CD14-positive monocyte (primary cell): Measurements from ENCODE around the gene AATK. TPM values are rescaled to one million over a fixed set of nuclear protein-coding genes. Genes with fewer than 3 reads are reported as not detected.

Source experiments
- DNase-seq, 3 donors: peaks; one replicate each; pipeline ENCODE4 v3.0.0-alpha.2; 2011 to 2022
- H2AFZ ChIP-seq: 2 replicates; pipeline ENCODE4 v1.6.0; 2012; ENCODE audit warnings: mild to moderate bottlenecking, low read depth, low read length, inconsistent platforms; ENCODE audit not compliant: insufficient read depth, poor library complexity, severe bottlenecking
- H3K27ac ChIP-seq, 2 donors: 1 replicate in 1 of 2; 2 replicates in 1 of 2; pipeline ENCODE4 v1.5.1; 2012 to 2013; ENCODE audit warnings: low read length in 2 of 2, control low read depth in 1 of 2, inconsistent platforms in 1 of 2, low read depth in 1 of 2, mild to moderate bottlenecking in 1 of 2
- H3K27me3 ChIP-seq, 2 donors: one replicate each; pipeline versions ENCODE4 v1.6.0 to v1.6.1; 2011 to 2013; ENCODE audit warnings: low read length in 2 of 2; ENCODE audit not compliant: control insufficient read depth in 2 of 2, insufficient read depth in 2 of 2
- H3K36me3 ChIP-seq, 2 donors: replicated peaks in 1 of 2; 1 replicate in 1 of 2; 2 replicates in 1 of 2; pipeline versions ENCODE4 v1.5.1 to v1.6.1; 2012 to 2013; ENCODE audit warnings: low read length in 2 of 2, control low read depth in 1 of 2, inconsistent platforms in 1 of 2, mild to moderate bottlenecking in 1 of 2; ENCODE audit not compliant: insufficient read depth in 2 of 2, control insufficient read depth in 1 of 2
- H3K4me1 ChIP-seq, 2 donors: 1 replicate in 1 of 2; 2 replicates in 1 of 2; pipeline versions ENCODE4 v1.5.1 to v1.6.1; 2012 to 2013; ENCODE audit warnings: low read length in 2 of 2, control low read depth in 1 of 2, inconsistent platforms in 1 of 2, mild to moderate bottlenecking in 1 of 2, moderate library complexity in 1 of 2; ENCODE audit not compliant: insufficient read depth in 2 of 2, control insufficient read depth in 1 of 2
- H3K4me2 ChIP-seq: replicated peaks from 2 replicates; pipeline ENCODE3; 2012; ENCODE audit warnings: low read length, moderate library complexity, mild to moderate bottlenecking; ENCODE audit not compliant: poor library complexity, severe bottlenecking; ENCODE audit errors: extremely low read depth
- H3K4me3 ChIP-seq, 3 experiments: fragments of 200-600 bp in 1 of 3; sonication (generic) in 1 of 3; replicated peaks in 1 of 3; 1 replicate in 2 of 3; 2 replicates in 1 of 3; pipeline ENCODE4 v1.5.1; 2011 to 2013; ENCODE audit warnings: low read length in 3 of 3, mild to moderate bottlenecking in 3 of 3, control low read depth in 2 of 3, low read depth in 2 of 3, inconsistent platforms in 1 of 3, moderate library complexity in 1 of 3
- H3K79me2 ChIP-seq: 2 replicates; pipeline ENCODE4 v1.6.0; 2012; ENCODE audit warnings: mild to moderate bottlenecking, control low read depth, inconsistent platforms, low read length, moderate library complexity; ENCODE audit not compliant: insufficient read depth
- H3K9ac ChIP-seq: 2 replicates; pipeline ENCODE4 v1.6.0; 2017; ENCODE audit warnings: low read length, mild to moderate bottlenecking; ENCODE audit not compliant: insufficient read depth, poor library complexity, severe bottlenecking
- H3K9me3 ChIP-seq, 2 donors: replicated peaks in 1 of 2; 1 replicate in 1 of 2; 2 replicates in 1 of 2; pipeline versions ENCODE4 v1.5.1 to v1.6.1; 2012 to 2013; ENCODE audit warnings: low read length in 2 of 2, control low read depth in 1 of 2; ENCODE audit not compliant: control insufficient read depth in 1 of 2, insufficient read depth in 1 of 2
- H4K20me1 ChIP-seq: 2 replicates; pipeline ENCODE4 v1.6.0; 2012; ENCODE audit warnings: mild to moderate bottlenecking, low read length, control low read depth, moderate library complexity; ENCODE audit not compliant: insufficient read depth
- H3K27ac Mint-ChIP-seq, 7 donors: one replicate each; pipeline ENCODE4 v1.8.0; 2020; ENCODE audit warnings: mild to moderate bottlenecking in 7 of 7, mixed read lengths in 7 of 7, moderate library complexity in 6 of 7, inconsistent platforms in 2 of 7
- H3K27me3 Mint-ChIP-seq, 3 donors: one replicate each; pipeline ENCODE4 v1.8.0; 2021 to 2022; ENCODE audit warnings: low read depth in 3 of 3, mild to moderate bottlenecking in 3 of 3, mixed read lengths in 3 of 3, moderate library complexity in 3 of 3, inconsistent platforms in 1 of 3
- H3K36me3 Mint-ChIP-seq, 2 donors: one replicate each; pipeline ENCODE4 v1.8.0; 2020; ENCODE audit warnings: mixed read lengths in 2 of 2, inconsistent platforms in 1 of 2, mild to moderate bottlenecking in 1 of 2
- H3K4me1 Mint-ChIP-seq: one replicate; pipeline ENCODE4 v1.8.0; 2020; ENCODE audit warnings: mild to moderate bottlenecking, mixed read lengths
- H3K4me3 Mint-ChIP-seq, 2 donors: one replicate each; pipeline ENCODE4 v1.8.0; 2020; ENCODE audit warnings: mild to moderate bottlenecking in 2 of 2, mixed read lengths in 2 of 2, moderate library complexity in 1 of 2
- H3K9me3 Mint-ChIP-seq, 7 donors: one replicate each; pipeline ENCODE4 v1.8.0; 2020 to 2022; ENCODE audit warnings: mixed read lengths in 7 of 7, mild to moderate bottlenecking in 6 of 7, moderate library complexity in 6 of 7, inconsistent platforms in 2 of 7
- WGBS: methylation state at CpG from one replicate; pipeline ENCODE4 v1.1.5; 2013; ENCODE audit warnings: missing lambda C conversion rate; ENCODE audit not compliant: insufficient coverage; 5-methylcytosine and 5-hydroxymethylcytosine counted together
- intact Hi-C, 2 donors: fragments of 100-400 bp; cut with micrococcal nuclease; formaldehyde crosslinking; loops; one replicate each; pipeline versions ENCODE4 v1.15.0 to v1.15.1; 2023
- polyA plus RNA-seq, 3 donors: library from polyadenylated mRNA; depleted of rRNA in 1 of 3; unstranded in 2 of 3; stranded (reverse) in 1 of 3; fragments of 300-500 nt in 2 of 3; fragments of >200 nt in 1 of 3; fragmentation: Illumina TruSeq in 2 of 3; gene quantifications; 1 replicate in 2 of 3; 2 replicates in 1 of 3; pipeline ENCODE4 v1.2.3, GENCODE V29; 2012 to 2021
- TF ChIP-seq, protein P1 (sequence below): fragments of 200-600 bp; IDR thresholded peaks from one replicate; pipeline ENCODE4 v1.8.0; 2022; ENCODE audit warnings: antibody characterized with exemption, mild to moderate bottlenecking

AATK gene
- polyA plus RNA-seq, 3 donors, result 0.93 to 15.3 (median 2.0) TPM

DNA sequence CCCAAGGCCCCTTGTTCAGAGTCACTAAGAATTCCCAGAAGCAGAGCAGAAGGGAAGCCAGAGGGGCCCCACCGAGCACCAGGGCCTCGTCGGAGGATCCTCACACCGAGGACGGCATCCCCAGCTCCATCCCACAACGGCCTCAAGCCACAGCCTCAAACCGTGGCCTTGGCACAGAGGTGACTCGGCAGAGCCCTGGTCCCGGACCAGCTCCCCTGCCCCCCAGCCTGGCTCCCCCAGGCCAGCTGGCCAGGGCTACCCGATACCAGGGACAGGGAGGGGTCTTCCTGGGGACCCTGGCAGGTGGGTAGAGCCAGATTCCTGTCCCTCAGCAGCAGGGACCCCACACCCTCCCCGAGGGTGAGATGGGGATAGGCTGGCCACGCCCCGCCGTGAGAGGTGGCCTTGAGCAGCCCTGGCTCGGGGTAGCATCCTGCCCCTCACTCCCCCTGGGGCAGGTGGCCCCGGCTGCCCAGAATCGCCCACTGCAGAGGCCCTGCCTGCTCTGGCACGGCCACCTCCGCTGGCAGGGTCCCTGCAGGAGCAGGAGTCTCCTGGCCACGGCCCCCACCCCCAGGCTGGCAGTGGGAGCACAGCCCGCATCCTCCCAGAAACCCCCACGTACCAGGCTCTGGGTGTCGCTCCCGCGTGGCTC lies 6.3 kb downstream of the AATK start:
- H3K4me2 ChIP-seq, result peak overlapping the region; percentile 80
- H3K36me3 ChIP-seq, result no peaks in the 10 kb centered on the region
- Mint-ChIP-seq H3K4me3 (peak overlapping the region; percentile 35 to 66), H3K27me3 (peaks cover 5 to 17% (median 6%) of the 10 kb centered on the region in 3 donors), H3K9me3 (peaks cover 3 to 11% (median 7%) of the 10 kb centered on the region in 7 donors), H3K36me3 (peaks cover 3 to 13% of the 10 kb centered on the region in 2 donors), H3K27ac (peak overlapping the region in 5 of 7 donors; percentile 14 to 58 (median 43)), H3K4me1 (peaks cover 23% of the 10 kb centered on the region)
- H4K20me1 ChIP-seq, result no peaks in the 10 kb centered on the region
- H3K4me1 ChIP-seq, result peaks cover 28 to 35% of the 10 kb centered on the region in 2 donors
- peak overlapping the region; percentile 58 to 97 for H3K27ac ChIP-seq
- peak overlapping the region; percentile 95 for H3K9ac ChIP-seq
- no peak for DNase-seq
- H2AFZ ChIP-seq, result no peak overlapping the region
- TF ChIP-seq, protein P1, sequence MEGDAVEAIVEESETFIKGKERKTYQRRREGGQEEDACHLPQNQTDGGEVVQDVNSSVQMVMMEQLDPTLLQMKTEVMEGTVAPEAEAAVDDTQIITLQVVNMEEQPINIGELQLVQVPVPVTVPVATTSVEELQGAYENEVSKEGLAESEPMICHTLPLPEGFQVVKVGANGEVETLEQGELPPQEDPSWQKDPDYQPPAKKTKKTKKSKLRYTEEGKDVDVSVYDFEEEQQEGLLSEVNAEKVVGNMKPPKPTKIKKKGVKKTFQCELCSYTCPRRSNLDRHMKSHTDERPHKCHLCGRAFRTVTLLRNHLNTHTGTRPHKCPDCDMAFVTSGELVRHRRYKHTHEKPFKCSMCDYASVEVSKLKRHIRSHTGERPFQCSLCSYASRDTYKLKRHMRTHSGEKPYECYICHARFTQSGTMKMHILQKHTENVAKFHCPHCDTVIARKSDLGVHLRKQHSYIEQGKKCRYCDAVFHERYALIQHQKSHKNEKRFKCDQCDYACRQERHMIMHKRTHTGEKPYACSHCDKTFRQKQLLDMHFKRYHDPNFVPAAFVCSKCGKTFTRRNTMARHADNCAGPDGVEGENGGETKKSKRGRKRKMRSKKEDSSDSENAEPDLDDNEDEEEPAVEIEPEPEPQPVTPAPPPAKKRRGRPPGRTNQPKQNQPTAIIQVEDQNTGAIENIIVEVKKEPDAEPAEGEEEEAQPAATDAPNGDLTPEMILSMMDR, result no peak
- intact Hi-C loops, result no loop called here
- H3K27me3 ChIP-seq, result peaks cover 0 to 5% of the 10 kb centered on the region in 2 donors
- H3K4me3 ChIP-seq, result peak overlapping the region; percentile 53 to 82 (median 64)
- WGBS, result 26% methylated on average over 21 of the region's 25 CpGs
- H3K9me3 ChIP-seq, result peaks cover 0 to 6% of the 10 kb centered on the region in 2 donors
- H3K79me2 ChIP-seq, result peaks cover 36% of the 10 kb centered on the region

- peak overlapping the region; percentile 35 to 66 for H3K4me3 Mint-ChIP-seq
- no peak overlapping the region for H2AFZ ChIP-seq
- H3K36me3 Mint-ChIP-seq, result peaks cover 4 to 15% of the 10 kb centered on the region in 2 donors
- intact Hi-C loops, result no loop called here
- H3K79me2 ChIP-seq, result peaks cover 36% of the 10 kb centered on the region
- H3K4me1 ChIP-seq, result peaks cover 28 to 36% of the 10 kb centered on the region in 2 donors
- TF ChIP-seq, protein P1, result no peak
- H3K4me1 Mint-ChIP-seq, result peaks cover 24% of the 10 kb centered on the region
- H3K9me3 Mint-ChIP-seq, result peaks cover 3 to 12% (median 9%) of the 10 kb centered on the region in 7 donors
- no peak for DNase-seq
- peaks cover 0 to 11% (median 0%) of the 10 kb centered on the region in 3 donors for H3K27me3 Mint-ChIP-seq
- H3K4me3 ChIP-seq, result peak overlapping the region; percentile 53 to 82 (median 64)
- no peaks in the 10 kb centered on the region for H3K27me3 ChIP-seq
- peak overlapping the region in 1 of 2 donors; percentile 97 for H3K27ac ChIP-seq
- H3K4me2 ChIP-seq, result peak overlapping the region; percentile 80
- H3K36me3 ChIP-seq, result no peaks in the 10 kb centered on the region
- WGBS, result 93% methylated on average over 41 of the region's 43 CpGs
- H3K27ac Mint-ChIP-seq, result peak overlapping the region in 3 of 7 donors; percentile 37 to 64 (median 50)
- peaks cover 0 to 8% of the 10 kb centered on the region in 2 donors for H3K9me3 ChIP-seq
- no peaks in the 10 kb centered on the region for H4K20me1 ChIP-seq
- peak overlapping the region; percentile 95 for H3K9ac ChIP-seq
Observed at GRCh38 chr17:81158688-81159590, 7.1 kb downstream of the AATK start.
